Esophagus muscularis mucosa (tissue), 4 donors: ENCODE results near the gene PIK3C2B. TPM values are rescaled to one million over a fixed set of nuclear protein-coding genes. Genes with fewer than 3 reads are reported as not detected.

Experiments used
- DNase-seq: peaks from one replicate; pipeline ENCODE4 v3.0.0-alpha.2; 2017; ENCODE audit errors: extremely low spot score
- H3K27ac ChIP-seq, 4 donors: fragments of 200-600 bp; sonication (generic); replicated peaks in 1 of 4; 1 replicate in 3 of 4; 2 replicates in 1 of 4; pipeline ENCODE4 v1.5.1; 2016 to 2019; ENCODE audit warnings: mild to moderate bottlenecking in 1 of 4
- H3K27me3 ChIP-seq, 4 donors: fragments of 200-600 bp; sonication (generic); one replicate each; pipeline versions ENCODE4 v1.5.1 to v1.6.0; 2016 to 2019
- H3K36me3 ChIP-seq, 4 donors: fragments of 200-600 bp; sonication (generic); one replicate each; pipeline ENCODE4 v1.5.1; 2016 to 2019
- H3K4me1 ChIP-seq, 4 donors: fragments of 200-600 bp; sonication (generic); one replicate each; pipeline ENCODE4 v1.5.1; 2016 to 2019
- H3K4me3 ChIP-seq, 4 donors: fragments of 200-600 bp; sonication (generic); 1 replicate in 2 of 4; 2 replicates in 2 of 4; pipeline ENCODE4 v1.5.1; 2016 to 2019; ENCODE audit warnings: mild to moderate bottlenecking in 4 of 4, moderate library complexity in 1 of 4
- H3K9me3 ChIP-seq, 4 donors: fragments of 200-600 bp; sonication (generic); 1 replicate in 3 of 4; 2 replicates in 1 of 4; pipeline ENCODE4 v1.5.1; 2016 to 2019
- EP300 ChIP-seq: sonication (generic); formaldehyde crosslinking; IDR thresholded peaks from one replicate; pipeline ENCODE4 v1.6.1; 2017; ENCODE audit warnings: antibody characterized with exemption
- POLR2A ChIP-seq: fragments of 450-650 bp; IDR thresholded peaks from one replicate; pipeline ENCODE4 v1.6.1; 2017; ENCODE audit warnings: antibody characterized with exemption, moderate library complexity, mild to moderate bottlenecking, low read depth
- POLR2AphosphoS5 ChIP-seq, 2 donors: sonication (generic); formaldehyde crosslinking; IDR thresholded peaks; one replicate each; pipeline ENCODE4 v1.6.1; 2017; ENCODE audit warnings: antibody characterized with exemption in 2 of 2
- WGBS: methylation state at CpG from one replicate; pipeline ENCODE4 v1.1.5; 2018; 5-methylcytosine and 5-hydroxymethylcytosine counted together
- intact Hi-C: fragments of 100-400 bp; cut with DNase I; formaldehyde crosslinking; loops from one replicate; pipeline ENCODE4 v1.15.1; 2023
- total RNA-seq, 4 donors: library from RNA; depleted of rRNA; stranded (reverse); fragments of >200 nt; gene quantifications; one replicate each; pipeline versions ENCODE4 v1.1.0 to v1.2.1, GENCODE V29; 2016
- TF ChIP-seq, protein P1 (sequence below), 3 experiments: fragments of 200-600 bp in 2 of 3; fragments of 450-650 bp in 1 of 3; sonication (generic) in 2 of 3; IDR thresholded peaks; one replicate each; pipeline ENCODE4 v1.5.1; 2017 to 2019; ENCODE audit warnings: antibody characterized with exemption in 3 of 3, mild to moderate bottlenecking in 2 of 3, moderate library complexity in 1 of 3

PIK3C2B gene
- total RNA-seq, 4 donors from 2014 or later, result 10.8 to 15.8 (median 13.6) TPM

DNA sequence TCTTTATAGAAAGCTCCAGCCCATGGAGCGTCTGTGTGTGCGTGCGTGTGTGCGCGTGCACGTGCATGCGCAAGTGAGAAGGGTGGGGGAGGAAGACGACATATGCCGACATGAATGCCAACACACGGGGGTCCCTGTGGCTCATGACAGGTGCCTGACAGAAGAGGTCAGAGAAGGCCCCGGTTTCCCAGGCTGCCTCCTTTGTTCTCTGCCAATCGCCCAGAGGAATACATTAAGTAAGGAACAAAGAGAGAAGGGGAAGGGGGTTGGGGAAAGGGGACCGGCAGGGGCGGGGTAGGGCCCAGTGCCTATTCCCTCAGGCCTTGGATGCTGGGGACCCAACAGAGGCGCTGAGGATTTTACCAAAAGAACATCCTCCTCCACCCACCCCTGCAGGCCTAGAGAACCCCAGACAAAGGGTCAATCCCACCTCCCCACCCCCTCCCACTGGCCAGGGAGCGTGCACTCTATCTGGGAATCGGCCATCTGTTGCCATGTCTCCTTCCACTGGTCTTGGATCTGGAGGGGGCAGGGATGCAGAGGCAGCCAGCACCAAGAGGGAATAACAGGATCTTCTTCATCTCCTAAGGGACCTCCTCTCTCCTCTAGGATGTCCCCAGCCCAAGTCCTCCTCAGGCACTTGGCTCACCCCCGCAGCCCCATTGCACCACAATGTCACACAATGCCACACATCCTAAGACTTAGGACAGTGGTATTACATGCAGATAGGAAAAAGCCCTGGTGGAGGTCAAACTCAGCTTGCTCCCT lies 39.4 kb downstream of the PIK3C2B start:
- Histone ChIP-seq H3K27ac (no peak overlapping the region), H3K4me3 (no peak overlapping the region), H3K36me3 (peaks cover 19 to 96% (median 69%) of the 10 kb centered on the region in 4 donors), H3K9me3 (no peaks in the 10 kb centered on the region), H3K4me1 (peaks cover 15 to 31% (median 19%) of the 10 kb centered on the region in 4 donors), H3K27me3 (no peaks in the 10 kb centered on the region)
- intact Hi-C loops, result no loop called here
- no peak for DNase-seq
- TF ChIP-seq, protein P1, sequence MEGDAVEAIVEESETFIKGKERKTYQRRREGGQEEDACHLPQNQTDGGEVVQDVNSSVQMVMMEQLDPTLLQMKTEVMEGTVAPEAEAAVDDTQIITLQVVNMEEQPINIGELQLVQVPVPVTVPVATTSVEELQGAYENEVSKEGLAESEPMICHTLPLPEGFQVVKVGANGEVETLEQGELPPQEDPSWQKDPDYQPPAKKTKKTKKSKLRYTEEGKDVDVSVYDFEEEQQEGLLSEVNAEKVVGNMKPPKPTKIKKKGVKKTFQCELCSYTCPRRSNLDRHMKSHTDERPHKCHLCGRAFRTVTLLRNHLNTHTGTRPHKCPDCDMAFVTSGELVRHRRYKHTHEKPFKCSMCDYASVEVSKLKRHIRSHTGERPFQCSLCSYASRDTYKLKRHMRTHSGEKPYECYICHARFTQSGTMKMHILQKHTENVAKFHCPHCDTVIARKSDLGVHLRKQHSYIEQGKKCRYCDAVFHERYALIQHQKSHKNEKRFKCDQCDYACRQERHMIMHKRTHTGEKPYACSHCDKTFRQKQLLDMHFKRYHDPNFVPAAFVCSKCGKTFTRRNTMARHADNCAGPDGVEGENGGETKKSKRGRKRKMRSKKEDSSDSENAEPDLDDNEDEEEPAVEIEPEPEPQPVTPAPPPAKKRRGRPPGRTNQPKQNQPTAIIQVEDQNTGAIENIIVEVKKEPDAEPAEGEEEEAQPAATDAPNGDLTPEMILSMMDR (IDR thresholded peaks at IDR 0.05), result no peak
- no peak for TF ChIP-seq POLR2A
- WGBS, result 84% methylated on average over 18 of the region's 18 CpGs

DNA sequence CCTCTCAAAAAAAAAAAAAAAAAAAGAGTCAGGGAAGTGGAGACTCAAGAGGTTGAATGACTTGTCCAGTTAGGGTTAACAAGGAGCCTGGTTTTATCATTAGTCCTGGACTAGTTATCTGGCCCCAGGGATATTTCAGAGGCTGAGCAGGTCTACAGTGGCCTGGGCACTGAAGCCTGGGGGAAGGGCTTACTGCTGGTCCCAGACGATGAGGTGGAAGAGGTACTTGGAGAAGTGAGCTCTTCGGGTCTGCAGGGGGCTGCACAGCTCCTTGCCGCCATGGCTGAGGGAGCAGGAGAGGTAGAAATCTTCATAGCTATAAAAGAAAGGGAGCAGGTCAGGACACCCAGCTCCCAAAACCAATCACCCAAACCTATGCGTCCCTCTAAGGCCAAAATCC lies 40.1 kb downstream of the PIK3C2B start:
- no peak for TF ChIP-seq POLR2A
- no peak for TF ChIP-seq POLR2AphosphoS5 (IDR thresholded peaks at IDR 0.05)
- TF ChIP-seq, protein P1 (IDR thresholded peaks at IDR 0.05), result no peak
- TF ChIP-seq EP300, result no peak
- DNase-seq, result no peak
- Histone ChIP-seq H3K4me3 (no peak overlapping the region), H3K4me1 (peaks cover 15 to 36% (median 19%) of the 10 kb centered on the region in 4 donors), H3K9me3 (no peaks in the 10 kb centered on the region), H3K27ac (no peak overlapping the region), H3K27me3 (no peaks in the 10 kb centered on the region), H3K36me3 (peaks cover 19 to 96% (median 68%) of the 10 kb centered on the region in 4 donors)
- 89% methylated on average over 4 of the region's 4 CpGs for WGBS
- intact Hi-C loops, result no loop called here

DNA sequence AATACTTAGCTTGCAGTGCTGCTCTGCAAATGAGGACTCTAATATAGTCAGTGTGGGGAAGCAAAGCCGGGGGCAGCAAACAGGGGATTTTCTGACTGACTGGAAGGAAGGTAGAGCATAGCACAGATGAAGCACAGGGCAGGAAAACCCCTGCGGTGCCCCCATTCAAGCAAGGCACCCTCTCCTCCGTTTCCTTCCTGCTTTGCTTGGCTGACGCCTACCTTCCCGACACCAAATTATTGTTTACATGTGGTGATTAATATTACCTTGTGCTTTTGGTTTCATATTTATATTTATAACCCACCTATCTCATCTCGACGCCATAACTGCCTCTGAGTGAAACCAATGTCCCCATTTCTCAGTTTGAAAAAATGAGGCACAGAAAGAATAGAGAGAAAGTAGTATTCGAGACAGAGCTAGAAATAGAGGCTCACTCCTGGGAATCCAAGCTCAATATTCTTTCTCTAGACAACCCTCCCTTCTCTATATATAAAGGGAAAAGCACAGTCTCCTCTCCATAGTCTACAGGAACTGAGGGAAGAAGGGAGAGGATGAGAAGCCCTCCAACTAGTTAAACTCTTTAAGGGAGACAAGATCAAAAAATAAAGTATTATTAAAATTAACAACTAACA lies 41.3 kb downstream of the PIK3C2B start:
- DNase-seq, result no peak
- Histone ChIP-seq H3K27me3 (no peaks in the 10 kb centered on the region), H3K27ac (no peak overlapping the region), H3K4me1 (peaks cover 15 to 37% (median 19%) of the 10 kb centered on the region in 4 donors), H3K9me3 (no peaks in the 10 kb centered on the region), H3K36me3 (peaks cover 12 to 96% (median 66%) of the 10 kb centered on the region in 4 donors), H3K4me3 (no peak overlapping the region)
- 78% methylated on average over 8 of the region's 8 CpGs for WGBS
- TF ChIP-seq POLR2AphosphoS5 (IDR thresholded peaks at IDR 0.05), result no peak
- no peak for TF ChIP-seq POLR2A
- TF ChIP-seq, protein P1 (IDR thresholded peaks at IDR 0.05), result no peak
- intact Hi-C loops, result no loop called here

DNA sequence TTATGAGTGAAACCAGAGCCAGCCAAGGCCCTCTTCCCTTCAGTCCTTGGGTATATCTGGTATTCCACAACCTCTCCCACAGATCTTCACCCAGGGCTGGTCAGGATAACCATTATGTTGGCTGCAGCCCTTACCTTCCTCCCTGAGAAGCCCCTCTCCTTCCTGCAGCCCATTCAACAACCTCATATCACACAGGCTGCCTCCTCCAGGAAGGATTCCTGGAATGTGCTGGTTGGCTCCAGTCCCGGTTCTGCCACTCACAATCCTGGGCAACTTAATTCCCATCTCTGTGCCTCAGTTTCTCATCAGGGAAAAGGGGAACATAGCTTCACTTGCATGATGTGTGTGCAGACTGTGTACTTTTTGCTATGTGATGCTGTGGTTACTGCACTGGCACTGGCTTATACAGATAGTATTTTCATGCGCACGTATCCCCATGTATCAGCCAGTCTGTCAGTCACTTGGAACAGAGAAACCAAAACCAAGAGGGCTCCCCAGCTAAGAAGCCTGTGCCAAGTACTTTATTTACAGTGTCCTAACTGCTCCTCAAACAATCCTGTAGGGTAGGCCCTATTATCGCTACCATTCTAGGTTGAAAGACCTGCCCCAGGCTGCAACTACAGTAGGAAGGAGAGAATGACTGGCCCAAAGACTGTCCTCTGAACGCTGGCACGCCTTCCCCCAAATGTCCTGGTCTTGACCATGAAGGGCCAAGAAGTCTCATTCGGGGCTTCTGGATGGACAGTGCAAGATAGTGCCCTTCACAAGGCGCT lies 43.1 kb downstream of the PIK3C2B start:
- TF ChIP-seq POLR2A (no peak), EP300 (no peak), POLR2AphosphoS5 (IDR thresholded peaks at IDR 0.05) (no peak)
- TF ChIP-seq, protein P1 (IDR thresholded peaks at IDR 0.05), result no peak
- WGBS, result 75% methylated on average over 8 of the region's 8 CpGs
- no peak for DNase-seq
- H3K36me3 ChIP-seq, result peaks cover 12 to 93% (median 67%) of the 10 kb centered on the region in 4 donors
- peak overlapping the region in 3 of 4 donors; percentile 31 to 60 (median 47) for H3K27ac ChIP-seq
- H3K27me3 ChIP-seq, result no peaks in the 10 kb centered on the region
- H3K9me3 ChIP-seq, result no peaks in the 10 kb centered on the region
- H3K4me1 ChIP-seq, result peaks cover 16 to 41% (median 20%) of the 10 kb centered on the region in 4 donors
- no peak overlapping the region for H3K4me3 ChIP-seq
- intact Hi-C loops, result no loop called here
